Fibroblast of lung (primary cell): ENCODE data around the gene NUDT21. TPM values are rescaled to one million over a fixed set of nuclear protein-coding genes. Genes with fewer than 3 reads are reported as not detected.

Experiments
- DNase-seq, 2 donors: peaks; one replicate each; pipeline versions ENCODE4 v3.0.0 to v3.0.0-alpha.2; 2010; ENCODE audit warnings: low read depth in 2 of 2
- H2AFZ ChIP-seq: 2 replicates; pipeline ENCODE4 v1.5.1; 2012; ENCODE audit warnings: low read length, control low read depth, inconsistent platforms
- H3K27ac ChIP-seq: 2 replicates; pipeline ENCODE4 v1.5.1; 2011; ENCODE audit warnings: low read length, control low read depth; ENCODE audit not compliant: insufficient read depth
- H3K27me3 ChIP-seq: 2 replicates; pipeline ENCODE4 v1.5.1; 2011; ENCODE audit warnings: mild to moderate bottlenecking, low read length; ENCODE audit not compliant: control insufficient read depth, insufficient read depth
- H3K36me3 ChIP-seq: 2 replicates; pipeline ENCODE4 v1.5.1; 2011; ENCODE audit warnings: low read length; ENCODE audit not compliant: control insufficient read depth, insufficient read depth
- H3K4me1 ChIP-seq: 2 replicates; pipeline ENCODE4 v1.5.1; 2011; ENCODE audit warnings: low read length; ENCODE audit not compliant: control insufficient read depth, insufficient read depth; ENCODE audit errors: extremely low read depth
- H3K4me2 ChIP-seq: 2 replicates; pipeline ENCODE4 v1.5.1; 2011; ENCODE audit warnings: low read length, control low read depth; ENCODE audit not compliant: insufficient read depth; ENCODE audit errors: extremely low read depth
- H3K4me3 ChIP-seq, 4 experiments: fragments of 200-600 bp in 1 of 4; sonication (generic) in 1 of 4; replicated peaks in 1 of 4; 2 replicates each; pipeline ENCODE4 v1.5.1; 2011 to 2016; ENCODE audit warnings: low read length in 4 of 4, low read depth in 3 of 4, mild to moderate bottlenecking in 3 of 4, control low read depth in 2 of 4, inconsistent platforms in 1 of 4, mixed read lengths in 1 of 4; ENCODE audit not compliant: insufficient read depth in 1 of 4; ENCODE audit errors: control extremely low read depth in 1 of 4
- H3K79me2 ChIP-seq: 2 replicates; pipeline ENCODE4 v1.5.1; 2012; ENCODE audit warnings: mild to moderate bottlenecking, low read length, inconsistent platforms; ENCODE audit not compliant: control insufficient read depth, insufficient read depth
- H3K9ac ChIP-seq: 2 replicates; pipeline ENCODE4 v1.5.1; 2011; ENCODE audit warnings: mild to moderate bottlenecking, low read length, control low read depth; ENCODE audit not compliant: insufficient read depth
- H3K9me3 ChIP-seq: 2 replicates; pipeline ENCODE4 v1.5.1; 2012; ENCODE audit warnings: low read depth, low read length; ENCODE audit not compliant: control insufficient read depth, insufficient read depth
- H4K20me1 ChIP-seq: 2 replicates; pipeline ENCODE4 v1.5.1; 2011; ENCODE audit warnings: low read length; ENCODE audit not compliant: control insufficient read depth, insufficient read depth; ENCODE audit errors: extremely low read depth
- CTCF ChIP-seq, 2 donors: IDR thresholded peaks in 1 of 2; conservative IDR thresholded peaks in 1 of 2; 1 replicate in 1 of 2; 2 replicates in 1 of 2; pipeline ENCODE4 v1.5.1; 2011 to 2012; ENCODE audit warnings: low read length in 2 of 2, control low read depth in 1 of 2, inconsistent platforms in 1 of 2, low read depth in 1 of 2, mild to moderate bottlenecking in 1 of 2
- EZH2 ChIP-seq: IDR thresholded peaks from 2 replicates; pipeline ENCODE4 v1.5.1; 2012; ENCODE audit warnings: low read length, control low read depth, mild to moderate bottlenecking; ENCODE audit errors: missing control alignments
- polyA plus RNA-seq, 2 donors: library from polyadenylated mRNA; depleted of rRNA in 1 of 2; stranded (reverse) in 1 of 2; unstranded in 1 of 2; fragments of >200 nt; gene quantifications; 2 replicates each; pipeline ENCODE4 v1.2.1, GENCODE V29; 2011 to 2012; ENCODE audit warnings: missing spikeins in 1 of 2
- total RNA-seq: library from RNA; depleted of rRNA; stranded (reverse); fragments of >200 nt; gene quantifications from 2 replicates; pipeline ENCODE4 v1.2.1, GENCODE V29; 2014

Gene NUDT21
- total and polyA plus RNA-seq, 2 donors (not counting 1 experiment from before 2014, with no cell fraction given), result 69.9 to 132 TPM

- Histone ChIP-seq H3K9me3 (no peaks in the 10 kb centered on the region), H3K27ac (peak overlapping the region; percentile 61), H3K79me2 (no peaks in the 10 kb centered on the region), H3K4me3 (no peak overlapping the region), H3K4me2 (peak overlapping the region; percentile 61), H3K36me3 (peaks cover 13% of the 10 kb centered on the region), H4K20me1 (no peaks in the 10 kb centered on the region), H2AFZ (no peak overlapping the region), H3K9ac (no peak overlapping the region), H3K4me1 (peaks cover 3% of the 10 kb centered on the region), H3K27me3 (no peaks in the 10 kb centered on the region)
- peak; percentile 84 to 94 for DNase-seq
- TF ChIP-seq EZH2 (no peak), CTCF (conservative IDR thresholded peaks at IDR 0.05 in 1 of 2, IDR thresholded peaks at IDR 0.05 in 1 of 2; ENCODE audit: low read depth in 1 of 2, low read length in 2 of 2) (no peak)
These were observed 26.2 kb upstream of the NUDT21 start for GRCh38 chr16:56477096-56477878.

GRCh38 chr16:56475201-56475600 is 24.1 kb upstream of the NUDT21 start:
- Histone ChIP-seq H3K4me2 (no peak overlapping the region), H3K79me2 (no peaks in the 10 kb centered on the region), H3K4me1 (peaks cover 3% of the 10 kb centered on the region), H3K36me3 (peaks cover 19% of the 10 kb centered on the region), H3K27me3 (no peaks in the 10 kb centered on the region), H3K9me3 (no peaks in the 10 kb centered on the region), H2AFZ (no peak overlapping the region), H3K4me3 (no peak overlapping the region), H3K27ac (no peak overlapping the region), H3K9ac (no peak overlapping the region), H4K20me1 (no peaks in the 10 kb centered on the region)
- no peak for DNase-seq
- TF ChIP-seq EZH2, result no peak
- TF ChIP-seq CTCF (conservative IDR thresholded peaks at IDR 0.05 in 1 of 2, IDR thresholded peaks at IDR 0.05 in 1 of 2; ENCODE audit: low read depth in 1 of 2, low read length in 2 of 2), result no peak

- H3K4me3 ChIP-seq, result no peak overlapping the region
- no peak overlapping the region for H3K27ac ChIP-seq
- H3K36me3 ChIP-seq, result peaks cover 21% of the 10 kb centered on the region
- H2AFZ ChIP-seq, result no peak overlapping the region
- H3K4me1 ChIP-seq, result no peaks in the 10 kb centered on the region
- H3K4me2 ChIP-seq, result no peak overlapping the region
- no peaks in the 10 kb centered on the region for H4K20me1 ChIP-seq
- H3K27me3 ChIP-seq, result no peaks in the 10 kb centered on the region
- no peak for DNase-seq
- H3K9me3 ChIP-seq, result no peaks in the 10 kb centered on the region
- H3K79me2 ChIP-seq, result no peaks in the 10 kb centered on the region
- no peak overlapping the region for H3K9ac ChIP-seq
- TF ChIP-seq CTCF (conservative IDR thresholded peaks at IDR 0.05 in 1 of 2, IDR thresholded peaks at IDR 0.05 in 1 of 2; ENCODE audit: low read depth in 1 of 2, low read length in 2 of 2), result no peak
- TF ChIP-seq EZH2, result no peak
These were observed 19.5 kb upstream of the NUDT21 start for GRCh38 chr16:56470666-56471065.
